Liver (tissue), 9 donors: ENCODE measurements around the gene RFX7. TPM values are rescaled to one million over a fixed set of nuclear protein-coding genes. Genes with fewer than 3 reads are reported as not detected.

Source experiments
- DNase-seq: peaks from one replicate; pipeline ENCODE4 v3.0.0-alpha.2; 2017; ENCODE audit warnings: low spot score
- H3K27ac ChIP-seq, 2 donors: one replicate each; pipeline ENCODE4 v1.7.0; 2013; ENCODE audit warnings: inconsistent platforms in 2 of 2, low read length in 2 of 2, control low read depth in 1 of 2, low read depth in 1 of 2, mild to moderate bottlenecking in 1 of 2
- H3K27me3 ChIP-seq, 4 donors: one replicate each; pipeline versions ENCODE4 v1.6.1 to v1.7.0; 2013; ENCODE audit warnings: low read length in 3 of 4, inconsistent platforms in 1 of 4, mild to moderate bottlenecking in 1 of 4, moderate library complexity in 1 of 4; ENCODE audit not compliant: control insufficient read depth in 4 of 4, insufficient read depth in 4 of 4
- H3K36me3 ChIP-seq, 4 donors: one replicate each; pipeline versions ENCODE4 v1.6.1 to v1.7.0; 2013; ENCODE audit warnings: low read length in 3 of 4, mild to moderate bottlenecking in 3 of 4, low read depth in 1 of 4, moderate library complexity in 1 of 4; ENCODE audit not compliant: control insufficient read depth in 4 of 4, insufficient read depth in 3 of 4
- H3K4me1 ChIP-seq, 4 donors: one replicate each; pipeline versions ENCODE4 v1.6.1 to v1.7.0; 2013; ENCODE audit warnings: low read length in 3 of 4, mild to moderate bottlenecking in 3 of 4, moderate library complexity in 1 of 4; ENCODE audit not compliant: control insufficient read depth in 4 of 4, insufficient read depth in 4 of 4
- H3K4me3 ChIP-seq, 3 donors: one replicate each; pipeline versions ENCODE4 v1.6.1 to v1.7.0; 2013; ENCODE audit warnings: low read length in 3 of 3, control low read depth in 1 of 3, low read depth in 1 of 3, mild to moderate bottlenecking in 1 of 3
- H3K9ac ChIP-seq, 2 donors: one replicate each; pipeline ENCODE4 v1.7.0; 2013; ENCODE audit warnings: low read length in 2 of 2, mild to moderate bottlenecking in 2 of 2, moderate library complexity in 2 of 2, control low read depth in 1 of 2, low read depth in 1 of 2
- H3K9me3 ChIP-seq, 4 donors: one replicate each; pipeline versions ENCODE4 v1.6.1 to v1.7.0; 2013; ENCODE audit warnings: low read length in 3 of 4; ENCODE audit not compliant: control insufficient read depth in 4 of 4
- ATF3 ChIP-seq: IDR thresholded peaks from 2 replicates; pipeline ENCODE4 v1.6.1; 2016; ENCODE audit warnings: antibody characterized with exemption
- CTCF ChIP-seq: fragments of 150-350 bp; IDR thresholded peaks from 2 replicates; pipeline ENCODE4 v1.5.1; 2017; ENCODE audit warnings: improper control_type of control experiment, low read depth, low read length; ENCODE audit not compliant: missing input control
- EGR1 ChIP-seq, 2 donors: IDR thresholded peaks; 2 replicates each; pipeline ENCODE4 v1.6.1; 2016 to 2018; ENCODE audit warnings: antibody characterized with exemption in 2 of 2, low read depth in 2 of 2
- FOXA1 ChIP-seq: IDR thresholded peaks from 2 replicates; pipeline ENCODE4 v1.6.1; 2016; ENCODE audit warnings: antibody characterized with exemption
- FOXA2 ChIP-seq: IDR thresholded peaks from 2 replicates; pipeline ENCODE4 v1.6.1; 2016; ENCODE audit warnings: antibody characterized with exemption
- GABPA ChIP-seq, 2 donors: IDR thresholded peaks in 1 of 2; conservative IDR thresholded peaks in 1 of 2; 2 replicates each; pipeline ENCODE4 v1.6.1; 2016; ENCODE audit warnings: antibody characterized with exemption in 2 of 2, mild to moderate bottlenecking in 1 of 2, moderate library complexity in 1 of 2
- HNF4A ChIP-seq, 2 donors: conservative IDR thresholded peaks; 2 replicates each; pipeline ENCODE4 v1.6.1; 2016; ENCODE audit warnings: antibody characterized with exemption in 2 of 2, mild to moderate bottlenecking in 2 of 2
- HNF4G ChIP-seq: IDR thresholded peaks from 2 replicates; pipeline ENCODE4 v1.6.1; 2016; ENCODE audit warnings: antibody characterized with exemption
- JUND ChIP-seq, 2 donors: IDR thresholded peaks; 2 replicates each; pipeline ENCODE4 v1.6.1; 2016; ENCODE audit warnings: antibody characterized with exemption in 2 of 2
- MAX ChIP-seq: IDR thresholded peaks from 2 replicates; pipeline ENCODE4 v1.6.1; 2016; ENCODE audit warnings: antibody characterized with exemption
- NR2F2 ChIP-seq: IDR thresholded peaks from 2 replicates; pipeline ENCODE4 v1.6.1; 2016; ENCODE audit warnings: antibody characterized with exemption
- RAD21 ChIP-seq, 2 donors: IDR thresholded peaks; 2 replicates each; pipeline ENCODE4 v1.6.1; 2016; ENCODE audit warnings: antibody characterized with exemption in 2 of 2, mild to moderate bottlenecking in 2 of 2
- REST ChIP-seq: IDR thresholded peaks from 2 replicates; pipeline ENCODE4 v1.6.1; 2016; ENCODE audit warnings: antibody characterized with exemption, mild to moderate bottlenecking
- RXRA ChIP-seq, 2 donors: IDR thresholded peaks; 2 replicates each; pipeline ENCODE4 v1.6.1; 2017 to 2018; ENCODE audit warnings: antibody characterized with exemption in 2 of 2, mild to moderate bottlenecking in 1 of 2
- SP1 ChIP-seq: IDR thresholded peaks from 2 replicates; pipeline ENCODE4 v1.6.1; 2018; ENCODE audit warnings: antibody characterized with exemption, mild to moderate bottlenecking
- TAF1 ChIP-seq: conservative IDR thresholded peaks from 2 replicates; pipeline ENCODE4 v1.6.1; 2016; ENCODE audit warnings: antibody characterized with exemption, mild to moderate bottlenecking
- YY1 ChIP-seq: IDR thresholded peaks from 2 replicates; pipeline ENCODE4 v1.6.1; 2016; ENCODE audit warnings: antibody characterized with exemption, mild to moderate bottlenecking
- WGBS: extraction: QIAGEN DNeasy Blood & Tissue Kit; methylation state at CpG from one replicate; pipeline ENCODE4 v1.1.7; 2013; 5-methylcytosine and 5-hydroxymethylcytosine counted together
- polyA plus RNA-seq, 2 donors: library from polyadenylated mRNA; stranded (reverse) in 1 of 2; unstranded in 1 of 2; fragments of 200-250 nt in 1 of 2; fragments of >200 nt in 1 of 2; fragmentation: Nextera tagmentation in 1 of 2; extraction: Ambion mirVana in 1 of 2; gene quantifications; one replicate each; pipeline versions ENCODE4 v1.2.1 to v1.2.3, GENCODE V29; 2013 to 2015
- total RNA-seq, 2 donors: library from RNA; depleted of rRNA; stranded (reverse); fragments of >200 nt; gene quantifications; one replicate each; pipeline ENCODE4 v1.2.3, GENCODE V29; 2014
- donor health status: healthy.
- donor health status: healthy.
- donor health status: healthy.
- donor health status: healthy.
- donor health status: healthy.

Gene RFX7
- total and polyA plus RNA-seq, 4 donors, result 1.3 to 4.2 (median 1.9) TPM

- no peaks in the 10 kb centered on the region for H3K27me3 ChIP-seq
- no peak overlapping the region for H3K27ac ChIP-seq
- H3K36me3 ChIP-seq, result no peaks in the 10 kb centered on the region
- DNase-seq, result no peak
- TF ChIP-seq TAF1 (no peak), EGR1 (IDR thresholded peaks at IDR 0.05; ENCODE audit: low read depth in 2 of 2) (no peak), REST (no peak), RXRA (IDR thresholded peaks at IDR 0.05) (no peak), RAD21 (IDR thresholded peaks at IDR 0.05) (no peak), NR2F2 (no peak), CTCF (no peak), SP1 (no peak), JUND (IDR thresholded peaks at IDR 0.05) (no peak), GABPA (IDR thresholded peaks at IDR 0.05 in 1 of 2, conservative IDR thresholded peaks at IDR 0.05 in 1 of 2) (no peak)
- no peak overlapping the region for H3K4me3 ChIP-seq
- 90% methylated on average over 7 of the region's 7 CpGs for WGBS
- no peak overlapping the region for H3K9ac ChIP-seq
- H3K4me1 ChIP-seq, result no peaks in the 10 kb centered on the region
- H3K9me3 ChIP-seq, result no peaks in the 10 kb centered on the region
Measured at GRCh38 chr15:56056626-56057025, 187.1 kb downstream of the RFX7 start.

GRCh38 chr15:56053046-56053400 is 190.7 kb downstream of the RFX7 start:
- Histone ChIP-seq H3K27me3 (no peaks in the 10 kb centered on the region), H3K9ac (no peak overlapping the region), H3K4me1 (no peaks in the 10 kb centered on the region), H3K27ac (no peak overlapping the region), H3K9me3 (no peaks in the 10 kb centered on the region), H3K36me3 (no peaks in the 10 kb centered on the region), H3K4me3 (no peak overlapping the region)
- no peak for DNase-seq
- no peak for TF ChIP-seq HNF4G
- TF ChIP-seq CTCF, result no peak
- no peak for TF ChIP-seq MAX
- no peak for TF ChIP-seq YY1
- no peak for TF ChIP-seq TAF1
- no peak for TF ChIP-seq GABPA (IDR thresholded peaks at IDR 0.05 in 1 of 2, conservative IDR thresholded peaks at IDR 0.05 in 1 of 2)
- no peak for TF ChIP-seq SP1
- no peak for TF ChIP-seq RXRA (IDR thresholded peaks at IDR 0.05)
- TF ChIP-seq ATF3, result no peak
- TF ChIP-seq FOXA1, result no peak
- TF ChIP-seq HNF4A (conservative IDR thresholded peaks at IDR 0.05), result no peak
- no peak for TF ChIP-seq EGR1 (IDR thresholded peaks at IDR 0.05; ENCODE audit: low read depth in 2 of 2)
- TF ChIP-seq FOXA2, result no peak
